Naive thymus-derived CD8-positive, alpha-beta T cell (primary cell): Measurements from ENCODE around the gene GCKR. TPM values are rescaled to one million over a fixed set of nuclear protein-coding genes. Genes with fewer than 3 reads are reported as not detected.

Experiments used
- ATAC-seq, 2 donors: fragments of 150-1000 bp; cut with Tn5 transposase in 1 of 2; sonication (Bioruptor Pico), chemical (Tn5 transposase) in 1 of 2; 1 replicate in 1 of 2; 2 replicates in 1 of 2; pipeline ENCODE4 v1.10.0; 2021; ENCODE audit warnings: mild to moderate bottlenecking in 2 of 2, moderate library complexity in 2 of 2
- POLR2A ChIA-PET: fragments of 350-600 bp; sonication (Branson Sonifier 250); formaldehyde crosslinking; loops from one replicate; lab custom pipeline; 2021; ENCODE audit warnings: antibody characterized with exemption; lab: Charles Lee
- DNase-seq, 10 donors: peaks; one replicate each; pipeline versions ENCODE4 v3.0.0 to v3.0.0-alpha.2; 2020 to 2022
- H3K27ac Mint-ChIP-seq, 10 donors: one replicate each; pipeline ENCODE4 v1.8.0; 2020 to 2022; ENCODE audit warnings: mild to moderate bottlenecking in 10 of 10, mixed read lengths in 10 of 10, moderate library complexity in 4 of 10, inconsistent platforms in 1 of 10
- H3K27me3 Mint-ChIP-seq, 5 donors: one replicate each; pipeline ENCODE4 v1.8.0; 2021 to 2022; ENCODE audit warnings: mixed read lengths in 5 of 5
- H3K36me3 Mint-ChIP-seq, 3 donors: one replicate each; pipeline ENCODE4 v1.8.0; 2020 to 2022; ENCODE audit warnings: mixed read lengths in 3 of 3, mild to moderate bottlenecking in 2 of 3, inconsistent platforms in 1 of 3
- H3K4me1 Mint-ChIP-seq, 4 donors: one replicate each; pipeline ENCODE4 v1.8.0; 2021 to 2022; ENCODE audit warnings: mixed read lengths in 4 of 4
- H3K4me3 Mint-ChIP-seq, 10 donors: one replicate each; pipeline ENCODE4 v1.8.0; 2020 to 2022; ENCODE audit warnings: mild to moderate bottlenecking in 10 of 10, mixed read lengths in 10 of 10, moderate library complexity in 6 of 10, inconsistent platforms in 1 of 10
- H3K9me3 Mint-ChIP-seq, 9 donors: one replicate each; pipeline ENCODE4 v1.8.0; 2020 to 2022; ENCODE audit warnings: mixed read lengths in 9 of 9, mild to moderate bottlenecking in 3 of 9, inconsistent platforms in 1 of 9, moderate library complexity in 1 of 9
- polyA plus RNA-seq, 3 donors: library from polyadenylated mRNA; unstranded; fragments of 300-500 nt; fragmentation: Illumina TruSeq; gene quantifications; one replicate each; pipeline ENCODE4 v1.2.3, GENCODE V29; 2021
- total RNA-seq, 8 experiments: library from RNA in 2 of 8; stranded (reverse) in 2 of 8; gene quantifications; one replicate each; pipeline ENCODE4 v1.2.3 and lab custom pipeline; 2021 to 2026

The GCKR gene
- total and polyA plus RNA-seq, 5 experiments from 2014 or later = not detected

DNA sequence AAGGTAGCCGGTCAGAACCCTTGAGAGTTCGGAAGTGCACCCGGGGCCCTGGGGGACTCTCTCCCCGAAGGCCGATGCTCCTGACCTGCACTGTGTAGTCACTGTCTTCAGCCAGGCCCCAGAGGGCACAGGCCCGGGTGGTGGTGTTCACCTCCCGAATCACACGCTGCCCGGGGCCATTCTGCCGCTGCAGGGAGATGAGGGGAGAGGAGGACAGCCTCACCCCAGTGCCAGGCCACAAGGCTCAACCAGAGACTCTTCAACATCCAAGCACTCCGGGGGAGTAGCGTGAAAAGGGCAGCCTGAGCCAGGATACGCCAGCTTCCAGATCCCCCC is 2.7 kb upstream of the GCKR start:
- Mint-ChIP-seq H3K27ac (peak overlapping the region in 4 of 10 donors; percentile 8 to 64 (median 58)), H3K27me3 (peaks cover 27 to 57% (median 44%) of the 10 kb centered on the region in 5 donors)

GRCh38 chr2:27494284-27494943 is 2.2 kb upstream of the GCKR start:
- H3K4me3 Mint-ChIP-seq = peak overlapping the region; percentile 24 to 75 (median 58)
- H3K36me3 Mint-ChIP-seq = no peaks in the 10 kb centered on the region
- ATAC-seq (no peak), DNase-seq (no peak)
- no peaks in the 10 kb centered on the region for H3K9me3 Mint-ChIP-seq
- POLR2A ChIA-PET = interaction anchor here (0.6 kb wide), 2 partner anchors 11 to 69 kb away, joined by 4 to 6 read pairs; no protein-coding TSS in a partner anchor
- H3K27me3 Mint-ChIP-seq = peaks cover 30 to 62% (median 47%) of the 10 kb centered on the region in 5 donors
- H3K27ac Mint-ChIP-seq = peak overlapping the region in 4 of 10 donors; percentile 53 to 89 (median 58)
- peaks cover 10 to 33% (median 24%) of the 10 kb centered on the region in 4 donors for H3K4me1 Mint-ChIP-seq

More for the DNA sequence above, 2.7 kb upstream of the GCKR start:
- POLR2A ChIA-PET = no interaction called here
- DNase-seq = no peak
- Mint-ChIP-seq H3K9me3 (no peaks in the 10 kb centered on the region), H3K4me3 (peak overlapping the region in 9 of 10 donors; percentile 41 to 70 (median 57)), H3K4me1 (peaks cover 12 to 37% (median 29%) of the 10 kb centered on the region in 4 donors), H3K36me3 (no peaks in the 10 kb centered on the region)
- ATAC-seq = no peak

DNA sequence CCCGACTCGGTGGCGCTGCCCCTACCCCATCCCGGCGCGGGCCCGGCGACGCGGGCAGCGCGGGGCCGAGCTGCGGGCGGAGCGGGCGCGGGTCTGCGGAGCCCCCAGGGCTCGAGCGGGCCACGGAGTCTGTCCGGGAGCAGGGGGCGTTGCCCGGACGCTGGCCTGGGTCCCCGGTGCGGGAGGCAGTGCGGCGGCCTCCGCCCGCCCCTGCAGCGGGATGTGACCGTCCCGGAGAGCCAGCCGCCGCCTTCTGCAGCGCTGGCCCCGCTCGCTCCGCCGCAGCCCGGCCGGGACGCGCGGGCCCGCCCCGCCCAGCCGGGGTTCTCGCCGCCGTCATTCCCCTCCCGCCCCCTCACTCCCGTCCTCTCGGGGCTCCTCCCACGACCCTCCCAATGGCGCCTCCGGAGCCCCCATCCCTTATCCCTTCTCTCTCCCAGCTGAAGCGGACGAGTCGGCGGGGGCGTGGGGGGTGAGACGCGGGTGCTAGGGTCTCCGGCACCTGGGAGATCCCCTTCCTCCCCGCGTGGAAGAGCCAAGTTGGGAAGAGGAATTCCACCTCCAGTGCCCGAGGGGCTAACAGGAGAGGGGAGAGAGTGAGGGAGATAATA is 1.6 kb upstream of the GCKR start, which contains the start of gene FNDC4:
TSS of gene FNDC4 (minus strand) at position 257 of the 611 bp plus-strand sequence. CDS start 521 bp downstream, outside the sequence.
- Mint-ChIP-seq H3K27me3 (peaks cover 30 to 65% (median 48%) of the 10 kb centered on the region in 5 donors), H3K36me3 (no peaks in the 10 kb centered on the region), H3K9me3 (no peaks in the 10 kb centered on the region), H3K4me3 (peak within 1 kb of the TSS; percentile 71 to 91 (median 78)), H3K4me1 (peaks cover 7 to 26% (median 18%) of the 10 kb centered on the region in 4 donors), H3K27ac (peak within 1 kb of the TSS in 9 of 10 donors; percentile 20 to 90 (median 64))
- DNase-seq (peak in 6 of 10 donors; percentile 7 to 30 (median 24)), ATAC-seq (peak; percentile 70 to 86)
- POLR2A ChIA-PET = interaction anchor here (0.6 kb wide), 2 partner anchors 10 to 70 kb away, joined by 4 to 6 read pairs; no protein-coding TSS in a partner anchor

DNA sequence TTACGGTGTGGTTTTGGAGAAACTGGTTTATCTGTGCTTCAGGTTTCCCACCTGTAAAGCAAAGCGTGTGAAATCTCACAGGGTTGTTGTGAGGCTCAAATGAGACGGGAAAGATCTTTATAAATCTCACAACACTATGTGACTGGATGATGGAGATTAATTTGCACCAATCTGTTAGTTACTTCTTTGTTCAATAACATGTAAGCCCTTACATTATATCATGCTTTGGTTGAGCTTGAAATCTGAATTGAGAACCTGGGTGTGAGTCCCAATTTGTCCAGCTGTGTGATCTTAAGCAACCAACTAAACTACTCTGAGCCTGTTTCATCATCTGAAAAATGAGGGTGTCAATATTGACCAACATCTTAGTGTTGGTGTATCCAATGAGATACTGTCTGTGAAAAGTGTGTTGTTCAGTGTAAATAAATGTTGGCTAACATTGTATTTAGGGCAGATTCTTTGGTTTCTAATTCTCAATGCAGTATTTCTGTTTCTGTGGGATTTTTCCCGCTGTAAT is 741 bp upstream of the GCKR start:
- H3K27ac Mint-ChIP-seq = peak overlapping the region in 1 of 10 donors; percentile 45
- peaks cover 30 to 65% (median 48%) of the 10 kb centered on the region in 5 donors for H3K27me3 Mint-ChIP-seq
- H3K4me3 Mint-ChIP-seq = peak overlapping the region; percentile 71 to 91 (median 78)
- no peak for ATAC-seq
- no peaks in the 10 kb centered on the region for H3K36me3 Mint-ChIP-seq
- no peak for DNase-seq
- H3K9me3 Mint-ChIP-seq = no peaks in the 10 kb centered on the region
- POLR2A ChIA-PET = no interaction called here
- peaks cover 6 to 19% (median 13%) of the 10 kb centered on the region in 4 donors for H3K4me1 Mint-ChIP-seq

DNA sequence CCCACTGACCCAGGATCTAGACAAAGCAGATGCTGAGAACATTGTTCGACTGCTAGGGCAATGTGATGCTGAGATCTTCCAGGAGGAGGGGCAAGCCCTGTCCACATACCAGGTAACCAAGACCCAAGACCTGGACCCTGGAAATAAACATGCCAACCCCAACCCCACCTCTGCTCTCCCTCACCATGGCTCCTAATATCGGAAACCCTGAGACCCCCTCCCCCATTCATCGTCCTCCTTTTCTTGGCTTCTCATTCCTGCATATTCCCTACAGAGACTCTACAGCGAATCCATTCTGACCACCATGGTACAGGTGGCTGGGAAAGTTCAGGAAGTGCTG is 619 bp downstream of the GCKR start:
- Mint-ChIP-seq H3K27ac (no peak overlapping the region), H3K4me1 (peaks cover 6 to 18% (median 13%) of the 10 kb centered on the region in 4 donors), H3K9me3 (no peaks in the 10 kb centered on the region), H3K36me3 (no peaks in the 10 kb centered on the region), H3K27me3 (peaks cover 30 to 65% (median 49%) of the 10 kb centered on the region in 5 donors), H3K4me3 (peak overlapping the region in 1 of 10 donors; percentile 8)
- POLR2A ChIA-PET = no interaction called here
- DNase-seq (no peak), ATAC-seq (no peak)

- Mint-ChIP-seq H3K27me3 (peaks cover 26 to 52% (median 40%) of the 10 kb centered on the region in 5 donors), H3K27ac (no peak overlapping the region), H3K9me3 (no peaks in the 10 kb centered on the region), H3K4me3 (no peak overlapping the region), H3K4me1 (peaks cover 6 to 14% (median 12%) of the 10 kb centered on the region in 4 donors), H3K36me3 (no peaks in the 10 kb centered on the region)
- DNase-seq = no peak
- POLR2A ChIA-PET = no interaction called here
- no peak for ATAC-seq
These were observed 2.3 kb downstream of the GCKR start for GRCh38 chr2:27498975-27499374.

DNA sequence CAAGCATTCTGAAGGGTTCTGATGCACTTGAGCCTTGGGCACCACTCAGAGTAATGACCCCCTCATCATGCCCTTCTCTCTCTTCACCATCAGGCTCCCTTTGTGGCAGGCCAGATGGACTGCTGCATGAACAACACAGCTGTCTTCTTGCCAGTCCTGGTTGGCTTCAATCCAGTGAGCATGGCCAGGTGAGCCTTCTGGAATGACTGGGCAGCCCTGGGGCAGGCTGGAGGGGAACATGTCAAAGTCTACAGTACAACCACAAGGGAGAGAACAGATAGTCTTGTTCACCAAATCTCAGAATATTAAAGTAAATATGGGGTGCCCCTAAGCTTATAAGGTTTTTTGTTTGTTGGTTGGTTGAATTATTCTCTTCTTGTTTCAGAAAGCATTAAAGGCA is 4.4 kb downstream of the GCKR start:
- ATAC-seq = no peak
- H3K4me3 Mint-ChIP-seq = no peak overlapping the region
- peaks cover 0 to 2% (median 0%) of the 10 kb centered on the region in 4 donors for H3K4me1 Mint-ChIP-seq
- peaks cover 17 to 37% (median 26%) of the 10 kb centered on the region in 5 donors for H3K27me3 Mint-ChIP-seq
- no peak overlapping the region for H3K27ac Mint-ChIP-seq
- no peaks in the 10 kb centered on the region for H3K9me3 Mint-ChIP-seq
- POLR2A ChIA-PET = no interaction called here
- no peaks in the 10 kb centered on the region for H3K36me3 Mint-ChIP-seq
- no peak for DNase-seq

DNA sequence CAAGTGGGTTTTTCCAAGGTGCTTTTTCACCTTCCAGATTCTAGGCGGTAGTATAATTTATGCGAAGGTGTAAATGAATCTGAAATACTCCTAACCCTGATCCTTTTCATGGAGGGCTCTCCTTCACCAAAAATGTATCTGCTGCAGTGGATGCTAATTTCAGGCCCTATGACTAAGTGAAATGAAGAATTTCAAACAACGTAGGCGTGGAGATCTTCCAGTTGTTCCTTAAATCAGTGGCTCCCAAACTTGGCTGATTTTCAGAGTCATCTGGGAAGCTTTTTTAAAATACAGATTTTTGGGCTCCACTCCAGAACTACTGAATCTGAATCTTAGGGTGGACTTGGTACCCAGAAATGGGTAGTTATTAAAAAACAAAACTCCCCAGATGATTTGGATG is 5.5 kb downstream of the GCKR start:
- Mint-ChIP-seq H3K4me3 (no peak overlapping the region), H3K36me3 (no peaks in the 10 kb centered on the region), H3K4me1 (no peaks in the 10 kb centered on the region), H3K9me3 (no peaks in the 10 kb centered on the region), H3K27me3 (peaks cover 12 to 26% (median 16%) of the 10 kb centered on the region in 5 donors), H3K27ac (no peak overlapping the region)
- ATAC-seq (no peak), DNase-seq (no peak)
- POLR2A ChIA-PET = no interaction called here

DNA sequence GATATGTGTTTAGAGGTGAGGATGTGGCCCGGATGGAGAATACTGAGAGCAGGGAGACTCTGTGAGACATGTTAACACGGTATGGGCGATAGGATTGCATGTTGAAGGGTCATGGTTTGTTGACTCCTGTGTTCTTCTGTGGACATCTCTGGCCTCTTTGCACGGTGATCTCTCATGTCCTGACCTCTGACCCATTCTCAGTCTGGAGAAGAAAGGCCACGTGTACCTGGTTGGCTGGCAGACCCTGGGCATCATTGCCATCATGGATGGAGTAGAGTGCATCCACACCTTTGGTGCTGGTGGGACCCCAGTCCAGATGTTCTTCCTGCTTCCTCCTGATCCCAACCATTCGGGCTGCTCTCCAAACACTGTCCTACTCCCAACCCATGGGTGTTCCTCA is 9.9 kb downstream of the GCKR start:
- Mint-ChIP-seq H3K4me1 (no peaks in the 10 kb centered on the region), H3K4me3 (no peak overlapping the region), H3K9me3 (no peaks in the 10 kb centered on the region), H3K27ac (peak overlapping the region in 1 of 10 donors; percentile 70), H3K36me3 (no peaks in the 10 kb centered on the region), H3K27me3 (peaks cover 0 to 9% (median 1%) of the 10 kb centered on the region in 5 donors)
- no peak for ATAC-seq
- no peak for DNase-seq
- POLR2A ChIA-PET = no interaction called here

DNA sequence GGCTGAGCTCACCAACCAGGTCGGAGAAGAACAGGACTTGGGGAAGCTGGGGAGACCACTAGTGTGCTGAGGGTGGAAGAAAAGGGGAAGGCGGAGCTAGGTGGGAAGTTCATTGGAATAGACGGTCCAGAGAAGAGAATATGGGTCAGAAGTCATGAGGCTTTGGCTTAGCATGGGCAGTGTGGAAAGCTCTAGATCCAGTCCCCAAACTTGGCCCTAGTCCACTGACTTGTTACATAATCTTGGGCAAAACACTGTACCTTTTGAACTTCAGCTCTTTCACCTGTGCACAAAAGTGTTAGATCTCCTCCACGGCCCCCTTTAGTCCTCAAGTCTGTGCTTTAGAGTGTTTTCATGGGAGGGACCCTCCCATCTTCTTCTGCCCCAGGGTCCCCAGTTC is 10.7 kb downstream of the GCKR start:
- H3K27ac Mint-ChIP-seq = no peak overlapping the region
- H3K4me3 Mint-ChIP-seq = no peak overlapping the region
- H3K36me3 Mint-ChIP-seq = no peaks in the 10 kb centered on the region
- POLR2A ChIA-PET = no interaction called here
- ATAC-seq = no peak
- DNase-seq = no peak
- no peaks in the 10 kb centered on the region for H3K4me1 Mint-ChIP-seq
- no peaks in the 10 kb centered on the region for H3K9me3 Mint-ChIP-seq
- H3K27me3 Mint-ChIP-seq = peaks cover 0 to 9% (median 1%) of the 10 kb centered on the region in 5 donors

GRCh38 chr2:27509326-27509725 is 12.7 kb downstream of the GCKR start:
- no peaks in the 10 kb centered on the region for H3K9me3 Mint-ChIP-seq
- H3K4me3 Mint-ChIP-seq = no peak overlapping the region
- no peaks in the 10 kb centered on the region for H3K36me3 Mint-ChIP-seq
- H3K27ac Mint-ChIP-seq = no peak overlapping the region
- H3K4me1 Mint-ChIP-seq = no peaks in the 10 kb centered on the region
- POLR2A ChIA-PET = interaction anchor here (0.6 kb wide), 1 partner anchor 24 kb away, joined by 3 read pairs; no protein-coding TSS in a partner anchor
- no peak for DNase-seq
- ATAC-seq = no peak
- peaks cover 0 to 11% (median 1%) of the 10 kb centered on the region in 5 donors for H3K27me3 Mint-ChIP-seq

GRCh38 chr2:27518113-27518781 is 21.6 kb downstream of the GCKR start:
- H3K27me3 Mint-ChIP-seq = peaks cover 6 to 22% (median 14%) of the 10 kb centered on the region in 5 donors
- no peak overlapping the region for H3K4me3 Mint-ChIP-seq
- H3K4me1 Mint-ChIP-seq = no peaks in the 10 kb centered on the region

More at GRCh38 chr2:27518113-27518781, 21.6 kb downstream of the GCKR start:
- no peak for DNase-seq
- ATAC-seq = no peak
- no peak overlapping the region for H3K27ac Mint-ChIP-seq
- H3K36me3 Mint-ChIP-seq = peaks cover 0 to 4% (median 0%) of the 10 kb centered on the region in 3 donors
- POLR2A ChIA-PET = no interaction called here
- no peaks in the 10 kb centered on the region for H3K9me3 Mint-ChIP-seq
